Endothelial cell of umbilical vein (primary cell): ENCODE measurements around the gene ACP5. TPM values are rescaled to one million over a fixed set of nuclear protein-coding genes. Genes with fewer than 3 reads are reported as not detected.
A peak's percentile ranks its signal among the peaks of the same experiment; 100 is the strongest.

Experiments used
- BruUV-seq: library from RNA; stranded (reverse); fragments of 400-500 nt; replicated peaks from 2 replicates; lab custom pipeline; 2021; lab: Mats Ljungman, UMichigan
- CTCF ChIA-PET: fragments of 300-600, 350-600 bp; sonication (Branson Sonifier 250); formaldehyde crosslinking; loops from one replicate; lab custom pipeline; 2021; ENCODE audit warnings: antibody characterized with exemption, inconsistent platforms; lab: Charles Lee
- POLR2A ChIA-PET: fragments of 300-600, 350-600 bp; sonication (Branson Sonifier 250); formaldehyde crosslinking; loops from one replicate; lab custom pipeline; 2021; ENCODE audit warnings: antibody characterized with exemption, inconsistent platforms; lab: Charles Lee
- DNase-seq: peaks from one replicate; pipeline ENCODE4 v3.0.0-alpha.2; 2011; ENCODE audit warnings: low read depth, low spot score
- FAIRE-seq: peaks from 2 replicates; lab custom pipeline; 2011; peaks lifted over from hg19 to GRCh38; lab: Jason Lieb, UNC
- H2AFZ ChIP-seq: 2 replicates; pipeline ENCODE4 v1.6.0; 2012; ENCODE audit warnings: low read depth, low read length, control low read depth, inconsistent platforms
- H3K27ac ChIP-seq: 2 replicates; pipeline ENCODE4 v1.5.1; 2011; ENCODE audit warnings: low read depth, mild to moderate bottlenecking, control low read depth, low read length, moderate library complexity; ENCODE audit not compliant: insufficient read depth
- H3K27me3 ChIP-seq, 2 experiments: 2 replicates each; pipeline versions ENCODE4 v1.6.0 to v1.6.1; 2011; ENCODE audit warnings: low read length in 2 of 2, mixed read lengths in 1 of 2; ENCODE audit not compliant: control insufficient read depth in 2 of 2, insufficient read depth in 2 of 2
- H3K36me3 ChIP-seq, 2 experiments: 2 replicates in 1 of 2; 3 replicates in 1 of 2; pipeline ENCODE4 v1.5.1; 2011; ENCODE audit warnings: low read length in 2 of 2, mild to moderate bottlenecking in 1 of 2, moderate library complexity in 1 of 2; ENCODE audit not compliant: control insufficient read depth in 2 of 2, insufficient read depth in 2 of 2; ENCODE audit errors: extremely low read depth in 1 of 2
- H3K4me1 ChIP-seq: 3 replicates; pipeline ENCODE4 v1.5.1; 2011; ENCODE audit warnings: mild to moderate bottlenecking, low read length; ENCODE audit not compliant: control insufficient read depth, insufficient read depth; ENCODE audit errors: extremely low read depth
- H3K4me2 ChIP-seq: 2 replicates; pipeline ENCODE4 v1.6.1; 2011; ENCODE audit warnings: low read length, control low read depth, mixed read lengths; ENCODE audit not compliant: insufficient read depth
- H3K4me3 ChIP-seq, 3 experiments: fragments of 200-600 bp in 1 of 3; sonication (generic), shearing (Covaris generic) in 1 of 3; replicated peaks in 1 of 3; 2 replicates each; pipeline ENCODE4 v1.5.1; 2011 to 2016; ENCODE audit warnings: control low read depth in 3 of 3, low read length in 3 of 3, mild to moderate bottlenecking in 2 of 3, inconsistent platforms in 1 of 3, low read depth in 1 of 3, moderate library complexity in 1 of 3; ENCODE audit not compliant: insufficient read depth in 1 of 3
- H3K79me2 ChIP-seq: 2 replicates; pipeline ENCODE4 v1.6.0; 2012; ENCODE audit warnings: low read length, inconsistent platforms; ENCODE audit not compliant: control insufficient read depth, insufficient read depth
- H3K9ac ChIP-seq: replicated peaks from 2 replicates; pipeline ENCODE3; 2011; ENCODE audit warnings: low read length, control low read depth; ENCODE audit not compliant: insufficient read depth; ENCODE audit errors: extremely low read depth
- H3K9me1 ChIP-seq: replicated peaks from 3 replicates; pipeline ENCODE4 v1.6.0; 2011; ENCODE audit warnings: mild to moderate bottlenecking, low read length; ENCODE audit not compliant: control insufficient read depth, insufficient read depth; ENCODE audit errors: extremely low read depth
- H3K9me3 ChIP-seq: replicated peaks from 2 replicates; pipeline ENCODE4 v1.5.1; 2012; ENCODE audit warnings: low read length, inconsistent platforms; ENCODE audit not compliant: control insufficient read depth, insufficient read depth
- H4K20me1 ChIP-seq: replicated peaks from 2 replicates; pipeline ENCODE3; 2011; ENCODE audit warnings: mild to moderate bottlenecking, low read length; ENCODE audit not compliant: control insufficient read depth, insufficient read depth; ENCODE audit errors: extremely low read depth
- EZH2 ChIP-seq: IDR thresholded peaks from 2 replicates; pipeline ENCODE4 v1.6.1; 2012; ENCODE audit warnings: borderline replicate concordance, low read depth, mild to moderate bottlenecking, moderate library complexity, low read length, inconsistent platforms; ENCODE audit not compliant: severe bottlenecking
- MYC ChIP-seq: IDR thresholded peaks from one replicate; pipeline ENCODE4 v1.6.1; 2011; ENCODE audit warnings: mild to moderate bottlenecking, low read depth, low read length
- POLR2A ChIP-seq: IDR thresholded peaks from 2 replicates; pipeline ENCODE4 v1.6.1; 2012; ENCODE audit warnings: low read depth, mild to moderate bottlenecking, control low read depth, low read length
- POLR2AphosphoS5 ChIP-seq: IDR thresholded peaks from 2 replicates; pipeline ENCODE4 v1.6.1; 2012; ENCODE audit warnings: low read depth, mild to moderate bottlenecking, control low read depth, low read length, moderate library complexity; ENCODE audit not compliant: insufficient read depth
- dilution Hi-C: fragments of 300-500 bp; cut with MboI; formaldehyde crosslinking; loops from one replicate; pipeline ENCODE4 v1.15.0; 2019; ENCODE audit warnings: low sequenced_read_pairs; ENCODE audit not compliant: extremely low pct_ligation_motif_present
- intact Hi-C: fragments of 100-400 bp; cut with micrococcal nuclease; formaldehyde crosslinking; loops from one replicate; pipeline ENCODE4 v1.10.0; 2022
- polyA plus RNA-seq, 4 experiments: library from polyadenylated mRNA; depleted of rRNA in 3 of 4; stranded (reverse) in 3 of 4; unstranded in 1 of 4; fragments of >200 nt; gene quantifications; 2 replicates each; pipeline versions ENCODE4 v1.2.1 to v1.2.3, GENCODE V29; 2011 to 2012; ENCODE audit warnings: missing spikeins in 1 of 4
- total RNA-seq: library from RNA; stranded (reverse); gene quantifications from 2 replicates; pipeline ENCODE4 v1.2.3, GENCODE V29; 2021
- TF ChIP-seq, protein P1 (sequence below): IDR thresholded peaks from 2 replicates; pipeline ENCODE4 v1.6.1; 2011; ENCODE audit not compliant: insufficient read depth, insufficient read length

The ACP5 gene
- total and polyA plus RNA-seq, 2 donors (not counting 3 experiments of a cell fraction or from before 2014, with no cell fraction given), result 1.3 TPM; not detected in 1

DNA sequence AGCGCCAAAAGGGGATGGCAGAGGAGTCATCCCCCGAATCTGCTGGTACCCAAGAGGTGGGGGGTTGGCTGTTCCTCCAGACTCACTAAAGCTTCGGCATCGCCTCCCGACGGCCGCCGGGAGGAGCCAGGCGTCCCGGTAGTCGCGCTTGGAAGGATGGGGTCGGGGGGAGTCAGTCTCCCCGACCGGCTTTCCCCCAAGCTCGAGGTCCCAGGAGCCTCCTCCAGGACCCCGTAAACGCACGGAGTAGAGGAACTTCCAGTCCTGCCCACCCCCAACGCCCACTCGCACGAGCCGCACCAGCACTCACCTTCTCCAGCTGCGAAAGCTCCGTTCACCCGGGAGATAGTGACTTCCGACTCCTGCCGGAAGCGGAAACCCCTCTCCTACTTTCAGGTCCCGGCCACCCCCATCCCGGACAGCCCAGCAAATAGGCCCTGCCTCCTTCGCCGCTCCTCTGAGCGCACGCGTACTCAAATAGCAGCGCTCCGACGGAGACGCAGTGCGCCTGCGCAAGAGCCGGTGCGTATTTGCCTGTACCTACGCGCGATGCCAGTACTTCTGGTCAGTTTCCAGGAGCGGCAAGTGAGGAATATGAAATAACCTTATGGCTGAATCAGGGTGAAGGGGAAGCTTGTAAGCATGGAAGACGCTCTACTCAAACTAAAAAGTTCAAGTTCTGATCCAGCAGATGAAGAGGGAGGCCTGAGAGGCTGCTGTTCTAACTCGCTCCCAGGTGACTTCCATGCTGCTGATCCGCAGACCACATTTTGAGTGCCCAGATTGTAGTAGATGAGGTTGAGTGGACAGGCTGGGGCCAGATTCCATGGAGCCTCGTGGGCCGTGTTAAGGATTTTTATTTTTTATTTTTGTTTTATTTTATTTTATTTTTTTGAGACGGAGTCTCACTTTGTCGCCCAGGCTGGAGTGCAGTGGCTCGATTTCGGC, 18.3 kb downstream of the ACP5 start, which contains the start of gene ELOF1:
Gene ELOF1, minus strand, starts transcription at position 350 of the 948 bp plus-strand sequence. CDS start 4,883 bp downstream, outside the sequence.
- intact Hi-C loops, result loop anchor here (1.0 to 2.0 kb wide), 3 partner anchors 28 to 54 kb away; partner anchors contain the start of genes ECSIT and ZNF653
- Histone ChIP-seq H3K4me1 (peaks cover 9% of the 10 kb centered on the region), H3K4me3 (peak within 1 kb of the TSS; percentile 56 to 81 (median 58)), H3K4me2 (peak within 1 kb of the TSS; percentile 90), H3K79me2 (peaks cover 24% of the 10 kb centered on the region), H3K9me3 (no peaks in the 10 kb centered on the region), H3K9ac (peak within 1 kb of the TSS; percentile 63), H2AFZ (peak within 1 kb of the TSS; percentile 87), H3K27me3 (no peaks in the 10 kb centered on the region), H3K36me3 (peaks cover 0 to 4% of the 10 kb centered on the region in 2 experiments), H4K20me1 (no peaks in the 10 kb centered on the region), H3K9me1 (no peaks in the 10 kb centered on the region), H3K27ac (peak within 1 kb of the TSS; percentile 14)
- TF ChIP-seq POLR2A (peak; percentile 88), POLR2AphosphoS5 (peak; percentile 94)
- TF ChIP-seq, protein P1, sequence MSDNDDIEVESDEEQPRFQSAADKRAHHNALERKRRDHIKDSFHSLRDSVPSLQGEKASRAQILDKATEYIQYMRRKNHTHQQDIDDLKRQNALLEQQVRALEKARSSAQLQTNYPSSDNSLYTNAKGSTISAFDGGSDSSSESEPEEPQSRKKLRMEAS, result no peak
- ChIA-PET POLR2A (no interaction called here), CTCF (interaction anchor here (0.6 to 2.1 kb wide), 11 partner anchors 15 to 265 kb away, joined by 3 to 8 read pairs (median 4); partner anchors contain the start of gene ZNF653)
- dilution Hi-C loops, result no loop called here
- BruUV-seq, result TSS peak; percentile 84
- FAIRE-seq (peak; percentile 96), DNase-seq (peak; percentile 97)

DNA sequence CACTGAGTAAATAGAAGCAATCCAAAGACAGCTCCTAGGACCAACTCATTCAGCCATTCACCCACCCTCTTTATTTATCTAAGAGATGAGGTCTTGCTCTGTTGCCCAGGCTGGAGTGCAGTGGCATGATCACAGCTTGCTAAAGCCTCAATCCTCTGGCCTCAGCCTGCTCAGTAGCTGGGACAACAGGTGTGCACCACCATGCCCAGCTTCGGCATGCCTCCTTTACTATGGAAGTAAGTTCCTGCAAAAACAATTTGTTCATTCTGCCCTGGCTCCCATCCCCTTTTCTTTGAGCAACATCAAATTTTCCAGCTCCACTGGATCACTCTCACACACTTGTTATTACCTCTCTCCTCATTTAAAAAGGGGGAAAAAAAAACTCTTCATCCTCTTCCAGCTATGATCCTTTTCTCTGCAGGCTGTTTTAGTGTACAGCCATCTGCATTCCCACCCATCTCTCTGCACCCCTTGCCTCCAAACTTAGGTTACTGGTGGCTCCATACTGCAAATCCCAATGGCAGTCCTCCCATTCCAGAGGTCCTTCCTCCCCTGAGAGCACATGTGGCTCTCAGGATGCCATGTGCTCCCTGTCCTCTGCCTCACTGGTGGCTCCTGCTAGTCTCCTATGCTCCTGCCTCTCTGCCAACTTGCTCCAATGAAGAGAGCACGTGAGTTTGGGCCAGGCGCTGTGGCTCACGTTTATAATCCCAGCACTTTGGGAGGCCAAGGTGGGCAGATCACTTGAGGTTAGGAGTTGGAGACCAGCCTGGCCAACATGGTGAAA, 20.6 kb downstream of the ACP5 start:
- TF ChIP-seq, protein P1, result peak; percentile 29
- TF ChIP-seq MYC (no peak), EZH2 (no peak)
- BruUV-seq, result no TSS peak
- no peaks in the 10 kb centered on the region for H3K27me3 ChIP-seq
- H3K36me3 ChIP-seq, result peaks cover 0 to 20% of the 10 kb centered on the region in 2 experiments
- no peaks in the 10 kb centered on the region for H3K9me3 ChIP-seq
- H3K4me1 ChIP-seq, result peaks cover 9% of the 10 kb centered on the region
- H3K79me2 ChIP-seq, result peaks cover 24% of the 10 kb centered on the region
- ChIA-PET CTCF (no interaction called here), POLR2A (interaction anchor here (0.6 kb wide), 1 partner anchor 23 kb away, joined by 4 read pairs; no protein-coding TSS in a partner anchor)
- H2AFZ ChIP-seq, result no peak overlapping the region
- no peak overlapping the region for H3K9ac ChIP-seq
- intact Hi-C loops, result no loop called here
- H3K27ac ChIP-seq, result no peak overlapping the region
- dilution Hi-C loops, result no loop called here
- H3K9me1 ChIP-seq, result no peaks in the 10 kb centered on the region
- DNase-seq, result no peak
- H3K4me3 ChIP-seq, result no peak overlapping the region
- no peak overlapping the region for H3K4me2 ChIP-seq
- no peaks in the 10 kb centered on the region for H4K20me1 ChIP-seq
- FAIRE-seq, result no peak
